LNCaP clone FGC (cell line): Measurements from ENCODE around the gene DSG4.

Experiments
- DNase-seq: peaks from one replicate; pipeline ENCODE4 v3.0.0-alpha.2; 2011; ENCODE audit warnings: low read depth
- H3K4me3 ChIP-seq: 2 replicates; pipeline ENCODE4 v1.5.1; 2011; ENCODE audit warnings: mild to moderate bottlenecking, low read depth, low read length, control low read depth
- CTCF ChIP-seq: IDR thresholded peaks from 2 replicates; pipeline ENCODE4 v1.5.1; 2012; ENCODE audit warnings: mild to moderate bottlenecking; ENCODE audit not compliant: control insufficient read depth, insufficient read depth; ENCODE audit errors: extremely low read depth

The DSG4 gene

GRCh38 chr18:31430072-31430471, 53.5 kb downstream of the DSG4 start:
- no peak for DNase-seq
- TF ChIP-seq CTCF, result no peak
- H3K4me3 ChIP-seq, result no peak overlapping the region

- no peak overlapping the region for H3K4me3 ChIP-seq
- TF ChIP-seq CTCF, result no peak
- no peak for DNase-seq
Measured at GRCh38 chr18:31430554-31430953, 54.0 kb downstream of the DSG4 start.

GRCh38 chr18:31432316-31432715, 55.7 kb downstream of the DSG4 start:
- TF ChIP-seq CTCF, result no peak
- DNase-seq, result no peak
- H3K4me3 ChIP-seq, result no peak overlapping the region

GRCh38 chr18:31436825-31437224, 60.2 kb downstream of the DSG4 start:
- no peak overlapping the region for H3K4me3 ChIP-seq
- DNase-seq, result no peak
- TF ChIP-seq CTCF, result no peak

GRCh38 chr18:31438402-31438801, 61.8 kb downstream of the DSG4 start:
- no peak for TF ChIP-seq CTCF
- no peak overlapping the region for H3K4me3 ChIP-seq
- DNase-seq, result no peak

- TF ChIP-seq CTCF, result no peak
- no peak overlapping the region for H3K4me3 ChIP-seq
Measured at GRCh38 chr18:31439807-31440325, 63.3 kb downstream of the DSG4 start.

GRCh38 chr18:31440787-31441186, 64.2 kb downstream of the DSG4 start:
- H3K4me3 ChIP-seq, result no peak overlapping the region
- no peak for TF ChIP-seq CTCF
- DNase-seq, result no peak

More at GRCh38 chr18:31439807-31440325, 63.3 kb downstream of the DSG4 start:
- DNase-seq, result no peak
